HFF-Myc (cell line): ENCODE measurements around the gene LLCFC1.

ENCODE experiments used
- DNase-seq: peaks from one replicate; pipeline ENCODE4 v3.0.0-alpha.2; 2011; ENCODE audit warnings: low read depth; ENCODE audit errors: extremely low read depth
- H3K4me3 ChIP-seq: replicated peaks from 2 replicates; pipeline ENCODE4 v1.5.1; 2011; ENCODE audit warnings: low read depth, mild to moderate bottlenecking, control low read depth, low read length
- CTCF ChIP-seq: IDR thresholded peaks from 2 replicates; pipeline ENCODE4 v1.5.1; 2012; ENCODE audit warnings: mild to moderate bottlenecking, low read depth, low read length, control low read depth; ENCODE audit errors: missing control alignments

LLCFC1 gene

GRCh38 chr7:142917447-142917846 is 21.8 kb upstream of the LLCFC1 start:
- DNase-seq: no peak
- no peak for TF ChIP-seq CTCF
- H3K4me3 ChIP-seq: no peak overlapping the region

GRCh38 chr7:142918901-142919300 is 20.4 kb upstream of the LLCFC1 start:
- DNase-seq: no peak
- no peak overlapping the region for H3K4me3 ChIP-seq
- no peak for TF ChIP-seq CTCF

GRCh38 chr7:142919656-142920055 is 19.6 kb upstream of the LLCFC1 start:
- H3K4me3 ChIP-seq: no peak overlapping the region
- no peak for TF ChIP-seq CTCF
- DNase-seq: no peak

- no peak overlapping the region for H3K4me3 ChIP-seq
- TF ChIP-seq CTCF: no peak
- no peak for DNase-seq
Observed at GRCh38 chr7:142923391-142923790, 15.9 kb upstream of the LLCFC1 start.

GRCh38 chr7:142925413-142925812 is 13.9 kb upstream of the LLCFC1 start:
- no peak for DNase-seq
- no peak overlapping the region for H3K4me3 ChIP-seq
- TF ChIP-seq CTCF: no peak

GRCh38 chr7:142927085-142927745 is 12.1 kb upstream of the LLCFC1 start:
- no peak for TF ChIP-seq CTCF
- H3K4me3 ChIP-seq: no peak overlapping the region
- DNase-seq: no peak

- no peak for TF ChIP-seq CTCF
- no peak for DNase-seq
Observed at GRCh38 chr7:142927949-142928348, 11.3 kb upstream of the LLCFC1 start.

More at GRCh38 chr7:142927949-142928348, 11.3 kb upstream of the LLCFC1 start:
- no peak overlapping the region for H3K4me3 ChIP-seq
